ENCODE measurements around the gene PRDM16. TPM values are rescaled to one million over a fixed set of nuclear protein-coding genes. Genes with fewer than 3 reads are reported as not detected.

The PRDM16 gene
- total and polyA plus RNA-seq, 2 experiments from 2014 or later, result 0.14 to 0.16 TPM

DNA sequence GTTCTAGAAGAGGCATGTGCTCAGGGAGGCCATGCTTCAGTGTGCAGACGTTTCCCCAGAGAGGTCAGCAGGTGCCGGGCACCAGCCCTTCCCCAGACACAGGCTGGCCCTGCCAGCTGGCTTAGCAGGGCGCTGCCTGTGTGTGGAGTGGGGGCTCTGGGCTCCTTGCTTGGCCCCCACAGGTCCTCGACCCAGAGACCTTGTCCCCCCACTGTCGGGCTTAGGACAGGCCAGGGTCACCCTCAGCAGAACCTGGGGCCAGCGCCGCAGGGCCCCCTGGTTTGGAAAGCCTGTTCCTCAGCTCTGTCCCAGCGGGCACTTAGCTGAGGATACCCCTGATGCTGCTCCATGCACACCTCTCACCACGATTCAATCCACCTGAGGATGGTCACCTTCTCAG is 213.2 kb downstream of the PRDM16 start (continued):
- TF ChIP-seq POLR2AphosphoS5 (IDR thresholded peaks at IDR 0.05; ENCODE audit: low read depth), result no peak

DNA sequence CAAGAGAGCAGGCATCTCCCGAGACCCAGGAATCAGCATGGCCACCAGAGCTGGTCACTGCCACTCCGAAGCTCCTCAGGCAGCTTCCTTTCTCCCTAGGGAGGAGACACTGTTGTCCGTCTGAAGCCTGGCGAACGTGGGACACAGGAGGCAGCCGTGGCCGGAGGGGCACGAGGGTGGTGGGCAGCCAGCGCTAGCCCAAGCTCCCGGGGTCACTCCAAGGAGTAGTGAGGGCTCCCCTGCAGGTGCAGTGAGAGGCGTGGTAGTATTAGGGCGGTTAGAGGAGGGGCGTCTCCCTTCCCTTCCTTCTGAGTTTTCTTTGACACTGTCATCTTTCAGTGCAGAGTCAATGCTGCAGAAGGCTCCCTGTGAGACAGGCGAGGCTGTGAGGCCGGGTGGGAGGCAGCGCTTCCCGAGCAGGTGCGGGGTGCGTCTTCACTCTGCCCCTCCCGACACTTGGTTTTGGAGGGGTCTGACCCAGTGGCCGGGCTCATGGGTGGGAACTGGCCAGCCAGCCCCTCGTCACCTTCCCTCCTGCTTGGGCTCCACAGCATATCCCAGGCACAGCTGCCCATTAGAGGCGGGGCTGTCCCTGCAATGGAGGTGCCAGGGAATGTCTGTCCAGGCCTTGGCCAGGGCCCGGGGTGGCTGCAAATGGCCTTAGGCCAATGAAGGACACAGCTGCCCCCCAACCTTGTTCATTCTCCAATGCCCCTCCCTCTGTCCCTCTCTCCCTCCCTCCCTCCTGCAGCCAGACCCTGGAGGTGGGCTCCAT is 213.8 kb downstream of the PRDM16 start:
- Histone ChIP-seq H3K36me3 (ENCODE audit: insufficient read depth) (no peaks in the 10 kb centered on the region), H3K27ac (ENCODE audit: low read depth) (no peak overlapping the region), H3K79me2 (replicated peaks; ENCODE audit: insufficient read depth) (no peaks in the 10 kb centered on the region), H3K4me3 (no peak overlapping the region), H3K4me2 (no peak overlapping the region), H4K20me1 (replicated peaks; ENCODE audit: insufficient read depth) (no peaks in the 10 kb centered on the region), H2AFZ (no peak overlapping the region), H3K9me2 (ENCODE audit: insufficient read depth) (no peaks in the 10 kb centered on the region), H3F3A (replicated peaks; ENCODE audit: low read depth) (no peaks in the 10 kb centered on the region), H3K4me1 (ENCODE audit: insufficient read depth) (no peaks in the 10 kb centered on the region; the same call in 1 of the 2 replicates), H3K27me3 (ENCODE audit: insufficient read depth) (no peaks in the 10 kb centered on the region)
- Mint-ChIP-seq H3K4me3 (no peak overlapping the region), H3K36me3 (ENCODE audit: low read depth) (no peaks in the 10 kb centered on the region), H3K27me3 (ENCODE audit: insufficient read depth, low read depth, poor library complexity) (peaks cover 2% of the 10 kb centered on the region), H3K4me1 (peaks cover 23% of the 10 kb centered on the region), H3K27ac (no peak overlapping the region), H3K9me3 (no peaks in the 10 kb centered on the region)
- no peak for DNase-seq (ENCODE audit: low spot score)
- ATAC-seq, result no peak
- no peak for TF ChIP-seq EZH2phosphoT487 (IDR thresholded peaks at IDR 0.05; ENCODE audit: unreplicated experiment)
- TF ChIP-seq, protein P1, sequence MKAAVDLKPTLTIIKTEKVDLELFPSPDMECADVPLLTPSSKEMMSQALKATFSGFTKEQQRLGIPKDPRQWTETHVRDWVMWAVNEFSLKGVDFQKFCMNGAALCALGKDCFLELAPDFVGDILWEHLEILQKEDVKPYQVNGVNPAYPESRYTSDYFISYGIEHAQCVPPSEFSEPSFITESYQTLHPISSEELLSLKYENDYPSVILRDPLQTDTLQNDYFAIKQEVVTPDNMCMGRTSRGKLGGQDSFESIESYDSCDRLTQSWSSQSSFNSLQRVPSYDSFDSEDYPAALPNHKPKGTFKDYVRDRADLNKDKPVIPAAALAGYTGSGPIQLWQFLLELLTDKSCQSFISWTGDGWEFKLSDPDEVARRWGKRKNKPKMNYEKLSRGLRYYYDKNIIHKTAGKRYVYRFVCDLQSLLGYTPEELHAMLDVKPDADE (IDR thresholded peaks at IDR 0.05), result no peak
- TF ChIP-seq, protein P2, sequence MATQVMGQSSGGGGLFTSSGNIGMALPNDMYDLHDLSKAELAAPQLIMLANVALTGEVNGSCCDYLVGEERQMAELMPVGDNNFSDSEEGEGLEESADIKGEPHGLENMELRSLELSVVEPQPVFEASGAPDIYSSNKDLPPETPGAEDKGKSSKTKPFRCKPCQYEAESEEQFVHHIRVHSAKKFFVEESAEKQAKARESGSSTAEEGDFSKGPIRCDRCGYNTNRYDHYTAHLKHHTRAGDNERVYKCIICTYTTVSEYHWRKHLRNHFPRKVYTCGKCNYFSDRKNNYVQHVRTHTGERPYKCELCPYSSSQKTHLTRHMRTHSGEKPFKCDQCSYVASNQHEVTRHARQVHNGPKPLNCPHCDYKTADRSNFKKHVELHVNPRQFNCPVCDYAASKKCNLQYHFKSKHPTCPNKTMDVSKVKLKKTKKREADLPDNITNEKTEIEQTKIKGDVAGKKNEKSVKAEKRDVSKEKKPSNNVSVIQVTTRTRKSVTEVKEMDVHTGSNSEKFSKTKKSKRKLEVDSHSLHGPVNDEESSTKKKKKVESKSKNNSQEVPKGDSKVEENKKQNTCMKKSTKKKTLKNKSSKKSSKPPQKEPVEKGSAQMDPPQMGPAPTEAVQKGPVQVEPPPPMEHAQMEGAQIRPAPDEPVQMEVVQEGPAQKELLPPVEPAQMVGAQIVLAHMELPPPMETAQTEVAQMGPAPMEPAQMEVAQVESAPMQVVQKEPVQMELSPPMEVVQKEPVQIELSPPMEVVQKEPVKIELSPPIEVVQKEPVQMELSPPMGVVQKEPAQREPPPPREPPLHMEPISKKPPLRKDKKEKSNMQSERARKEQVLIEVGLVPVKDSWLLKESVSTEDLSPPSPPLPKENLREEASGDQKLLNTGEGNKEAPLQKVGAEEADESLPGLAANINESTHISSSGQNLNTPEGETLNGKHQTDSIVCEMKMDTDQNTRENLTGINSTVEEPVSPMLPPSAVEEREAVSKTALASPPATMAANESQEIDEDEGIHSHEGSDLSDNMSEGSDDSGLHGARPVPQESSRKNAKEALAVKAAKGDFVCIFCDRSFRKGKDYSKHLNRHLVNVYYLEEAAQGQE (IDR thresholded peaks at IDR 0.05; ENCODE audit: unreplicated experiment), result no peak
- no peak for TF ChIP-seq EZH2 (IDR thresholded peaks at IDR 0.05; ENCODE audit: low read depth, unreplicated experiment)
- no peak for TF ChIP-seq ZNF114 (CRISPR knock-in tag; IDR thresholded peaks at IDR 0.05)
- TF ChIP-seq, protein P3, sequence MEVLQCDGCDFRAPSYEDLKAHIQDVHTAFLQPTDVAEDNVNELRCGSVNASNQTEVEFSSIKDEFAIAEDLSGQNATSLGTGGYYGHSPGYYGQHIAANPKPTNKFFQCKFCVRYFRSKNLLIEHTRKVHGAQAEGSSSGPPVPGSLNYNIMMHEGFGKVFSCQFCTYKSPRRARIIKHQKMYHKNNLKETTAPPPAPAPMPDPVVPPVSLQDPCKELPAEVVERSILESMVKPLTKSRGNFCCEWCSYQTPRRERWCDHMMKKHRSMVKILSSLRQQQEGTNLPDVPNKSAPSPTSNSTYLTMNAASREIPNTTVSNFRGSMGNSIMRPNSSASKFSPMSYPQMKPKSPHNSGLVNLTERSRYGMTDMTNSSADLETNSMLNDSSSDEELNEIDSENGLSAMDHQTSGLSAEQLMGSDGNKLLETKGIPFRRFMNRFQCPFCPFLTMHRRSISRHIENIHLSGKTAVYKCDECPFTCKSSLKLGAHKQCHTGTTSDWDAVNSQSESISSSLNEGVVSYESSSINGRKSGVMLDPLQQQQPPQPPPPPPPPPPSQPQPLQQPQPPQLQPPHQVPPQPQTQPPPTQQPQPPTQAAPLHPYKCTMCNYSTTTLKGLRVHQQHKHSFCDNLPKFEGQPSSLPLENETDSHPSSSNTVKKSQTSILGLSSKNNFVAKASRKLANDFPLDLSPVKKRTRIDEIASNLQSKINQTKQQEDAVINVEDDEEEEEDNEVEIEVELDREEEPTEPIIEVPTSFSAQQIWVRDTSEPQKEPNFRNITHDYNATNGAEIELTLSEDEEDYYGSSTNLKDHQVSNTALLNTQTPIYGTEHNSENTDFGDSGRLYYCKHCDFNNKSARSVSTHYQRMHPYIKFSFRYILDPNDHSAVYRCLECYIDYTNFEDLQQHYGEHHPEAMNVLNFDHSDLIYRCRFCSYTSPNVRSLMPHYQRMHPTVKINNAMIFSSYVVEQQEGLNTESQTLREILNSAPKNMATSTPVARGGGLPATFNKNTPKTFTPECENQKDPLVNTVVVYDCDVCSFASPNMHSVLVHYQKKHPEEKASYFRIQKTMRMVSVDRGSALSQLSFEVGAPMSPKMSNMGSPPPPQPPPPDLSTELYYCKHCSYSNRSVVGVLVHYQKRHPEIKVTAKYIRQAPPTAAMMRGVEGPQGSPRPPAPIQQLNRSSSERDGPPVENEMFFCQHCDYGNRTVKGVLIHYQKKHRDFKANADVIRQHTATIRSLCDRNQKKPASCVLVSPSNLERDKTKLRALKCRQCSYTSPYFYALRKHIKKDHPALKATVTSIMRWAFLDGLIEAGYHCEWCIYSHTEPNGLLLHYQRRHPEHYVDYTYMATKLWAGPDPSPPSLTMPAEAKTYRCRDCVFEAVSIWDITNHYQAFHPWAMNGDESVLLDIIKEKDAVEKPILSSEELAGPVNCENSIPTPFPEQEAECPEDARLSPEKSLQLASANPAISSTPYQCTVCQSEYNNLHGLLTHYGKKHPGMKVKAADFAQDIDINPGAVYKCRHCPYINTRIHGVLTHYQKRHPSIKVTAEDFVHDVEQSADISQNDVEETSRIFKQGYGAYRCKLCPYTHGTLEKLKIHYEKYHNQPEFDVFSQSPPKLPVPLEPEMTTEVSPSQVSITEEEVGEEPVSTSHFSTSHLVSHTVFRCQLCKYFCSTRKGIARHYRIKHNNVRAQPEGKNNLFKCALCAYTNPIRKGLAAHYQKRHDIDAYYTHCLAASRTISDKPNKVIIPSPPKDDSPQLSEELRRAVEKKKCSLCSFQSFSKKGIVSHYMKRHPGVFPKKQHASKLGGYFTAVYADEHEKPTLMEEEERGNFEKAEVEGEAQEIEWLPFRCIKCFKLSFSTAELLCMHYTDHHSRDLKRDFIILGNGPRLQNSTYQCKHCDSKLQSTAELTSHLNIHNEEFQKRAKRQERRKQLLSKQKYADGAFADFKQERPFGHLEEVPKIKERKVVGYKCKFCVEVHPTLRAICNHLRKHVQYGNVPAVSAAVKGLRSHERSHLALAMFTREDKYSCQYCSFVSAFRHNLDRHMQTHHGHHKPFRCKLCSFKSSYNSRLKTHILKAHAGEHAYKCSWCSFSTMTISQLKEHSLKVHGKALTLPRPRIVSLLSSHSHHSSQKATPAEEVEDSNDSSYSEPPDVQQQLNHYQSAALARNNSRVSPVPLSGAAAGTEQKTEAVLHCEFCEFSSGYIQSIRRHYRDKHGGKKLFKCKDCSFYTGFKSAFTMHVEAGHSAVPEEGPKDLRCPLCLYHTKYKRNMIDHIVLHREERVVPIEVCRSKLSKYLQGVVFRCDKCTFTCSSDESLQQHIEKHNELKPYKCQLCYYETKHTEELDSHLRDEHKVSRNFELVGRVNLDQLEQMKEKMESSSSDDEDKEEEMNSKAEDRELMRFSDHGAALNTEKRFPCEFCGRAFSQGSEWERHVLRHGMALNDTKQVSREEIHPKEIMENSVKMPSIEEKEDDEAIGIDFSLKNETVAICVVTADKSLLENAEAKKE (CRISPR knock-in tag; IDR thresholded peaks at IDR 0.05), result no peak
- no peak for TF ChIP-seq NANOG (IDR thresholded peaks at IDR 0.05; ENCODE audit: borderline replicate concordance)
- TF ChIP-seq, protein P4, sequence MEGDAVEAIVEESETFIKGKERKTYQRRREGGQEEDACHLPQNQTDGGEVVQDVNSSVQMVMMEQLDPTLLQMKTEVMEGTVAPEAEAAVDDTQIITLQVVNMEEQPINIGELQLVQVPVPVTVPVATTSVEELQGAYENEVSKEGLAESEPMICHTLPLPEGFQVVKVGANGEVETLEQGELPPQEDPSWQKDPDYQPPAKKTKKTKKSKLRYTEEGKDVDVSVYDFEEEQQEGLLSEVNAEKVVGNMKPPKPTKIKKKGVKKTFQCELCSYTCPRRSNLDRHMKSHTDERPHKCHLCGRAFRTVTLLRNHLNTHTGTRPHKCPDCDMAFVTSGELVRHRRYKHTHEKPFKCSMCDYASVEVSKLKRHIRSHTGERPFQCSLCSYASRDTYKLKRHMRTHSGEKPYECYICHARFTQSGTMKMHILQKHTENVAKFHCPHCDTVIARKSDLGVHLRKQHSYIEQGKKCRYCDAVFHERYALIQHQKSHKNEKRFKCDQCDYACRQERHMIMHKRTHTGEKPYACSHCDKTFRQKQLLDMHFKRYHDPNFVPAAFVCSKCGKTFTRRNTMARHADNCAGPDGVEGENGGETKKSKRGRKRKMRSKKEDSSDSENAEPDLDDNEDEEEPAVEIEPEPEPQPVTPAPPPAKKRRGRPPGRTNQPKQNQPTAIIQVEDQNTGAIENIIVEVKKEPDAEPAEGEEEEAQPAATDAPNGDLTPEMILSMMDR (conservative IDR thresholded peaks at IDR 0.05; ENCODE audit: low read depth in 2 of 2), result no peak
- TF ChIP-seq STAT1 (IDR thresholded peaks at IDR 0.05; ENCODE audit: unreplicated experiment), result no peak
- TF ChIP-seq JUNB (IDR thresholded peaks at IDR 0.05; ENCODE audit: unreplicated experiment), result no peak
- TF ChIP-seq CREB1 (CRISPR knock-in tag; IDR thresholded peaks at IDR 0.05; ENCODE audit: low read depth), result no peak
- no peak for TF ChIP-seq ZNF331 (CRISPR knock-in tag; IDR thresholded peaks at IDR 0.05; ENCODE audit: low read depth)

All from GM23338 (cell line).